Gastrocnemius medialis (tissue), 4 donors: Measurements from ENCODE around the gene MYRF.

Experiments used
- POLR2A ChIP-seq, 2 donors: fragments of 450-650 bp; IDR thresholded peaks; one replicate each; pipeline ENCODE4 v1.6.1; 2017; ENCODE audit warnings: antibody characterized with exemption in 2 of 2, mild to moderate bottlenecking in 2 of 2, moderate library complexity in 2 of 2
- TF ChIP-seq, protein P1 (sequence below), 5 experiments: fragments of 450-650 bp in 3 of 5; fragments of 200-600 bp in 2 of 5; sonication (generic) in 2 of 5; IDR thresholded peaks in 4 of 5; conservative IDR thresholded peaks in 1 of 5; 1 replicate in 4 of 5; 2 replicates in 1 of 5; pipeline ENCODE4 v1.5.1; 2016 to 2019; ENCODE audit warnings: antibody characterized with exemption in 5 of 5, mild to moderate bottlenecking in 3 of 5, moderate library complexity in 3 of 5

- TF ChIP-seq, protein P1, sequence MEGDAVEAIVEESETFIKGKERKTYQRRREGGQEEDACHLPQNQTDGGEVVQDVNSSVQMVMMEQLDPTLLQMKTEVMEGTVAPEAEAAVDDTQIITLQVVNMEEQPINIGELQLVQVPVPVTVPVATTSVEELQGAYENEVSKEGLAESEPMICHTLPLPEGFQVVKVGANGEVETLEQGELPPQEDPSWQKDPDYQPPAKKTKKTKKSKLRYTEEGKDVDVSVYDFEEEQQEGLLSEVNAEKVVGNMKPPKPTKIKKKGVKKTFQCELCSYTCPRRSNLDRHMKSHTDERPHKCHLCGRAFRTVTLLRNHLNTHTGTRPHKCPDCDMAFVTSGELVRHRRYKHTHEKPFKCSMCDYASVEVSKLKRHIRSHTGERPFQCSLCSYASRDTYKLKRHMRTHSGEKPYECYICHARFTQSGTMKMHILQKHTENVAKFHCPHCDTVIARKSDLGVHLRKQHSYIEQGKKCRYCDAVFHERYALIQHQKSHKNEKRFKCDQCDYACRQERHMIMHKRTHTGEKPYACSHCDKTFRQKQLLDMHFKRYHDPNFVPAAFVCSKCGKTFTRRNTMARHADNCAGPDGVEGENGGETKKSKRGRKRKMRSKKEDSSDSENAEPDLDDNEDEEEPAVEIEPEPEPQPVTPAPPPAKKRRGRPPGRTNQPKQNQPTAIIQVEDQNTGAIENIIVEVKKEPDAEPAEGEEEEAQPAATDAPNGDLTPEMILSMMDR (IDR thresholded peaks at IDR 0.05 in 4 of 5, conservative IDR thresholded peaks at IDR 0.05 in 1 of 5), result no peak
- no peak for TF ChIP-seq POLR2A (IDR thresholded peaks at IDR 0.05)
Observed at GRCh38 chr11:61834278-61835048, 82.0 kb downstream of the MYRF start.
